Medulla oblongata (tissue), 1 donor: ENCODE data around the gene PODNL1.
A peak's percentile ranks its signal among the peaks of the same experiment; 100 is the strongest.
"Not testable (repeated sequence)": the region's sequence is repeated elsewhere in the genome, so short reads cannot be mapped to it uniquely, and the experiment has no call there.

Source experiments
- DNase-seq: peaks from one replicate; pipeline ENCODE4 v3.0.0-alpha.2; 2015; ENCODE audit errors: extremely low spot score

The PODNL1 gene

GRCh38 chr19:13938301-13939064 lies at the start of gene PODNL1:
Gene PODNL1, minus strand, starts transcription at chr19:13938417. Its CDS starts 236 bp downstream, at chr19:13938181.
- DNase-seq = no peak

GRCh38 chr19:13987101-13987890 lies 49.1 kb upstream of the PODNL1 start:
- peak; percentile 85 for DNase-seq

- peak; percentile 77 for DNase-seq
Measured at GRCh38 chr19:13986348-13986904, 48.2 kb upstream of the PODNL1 start.

GRCh38 chr19:13985771-13986347 lies 47.6 kb upstream of the PODNL1 start:
- no peak for DNase-seq

- DNase-seq = no peak
Measured at GRCh38 chr19:13984875-13985741, 46.9 kb upstream of the PODNL1 start.

GRCh38 chr19:13984186-13984585 lies 46.0 kb upstream of the PODNL1 start:
- DNase-seq = no peak

- no peak for DNase-seq
Measured at GRCh38 chr19:13983213-13983889, 45.1 kb upstream of the PODNL1 start.

GRCh38 chr19:13982773-13983172 lies 44.6 kb upstream of the PODNL1 start:
- DNase-seq = no peak

GRCh38 chr19:13981988-13982501 lies 43.8 kb upstream of the PODNL1 start:
- DNase-seq = no peak

- DNase-seq = no peak
Measured at GRCh38 chr19:13981467-13981866, 43.2 kb upstream of the PODNL1 start.

- no peak for DNase-seq
Measured at GRCh38 chr19:13981021-13981420, 42.8 kb upstream of the PODNL1 start.

- no peak for DNase-seq
Measured at GRCh38 chr19:13980340-13980739, 42.1 kb upstream of the PODNL1 start.

- DNase-seq = no peak
Measured at GRCh38 chr19:13979686-13980085, 41.5 kb upstream of the PODNL1 start.

GRCh38 chr19:13979244-13979615 lies 41.0 kb upstream of the PODNL1 start:
- DNase-seq = no peak

- DNase-seq = peak; percentile 69
Measured at GRCh38 chr19:13978351-13979243, 40.4 kb upstream of the PODNL1 start.

GRCh38 chr19:13977803-13978202 lies 39.6 kb upstream of the PODNL1 start:
- DNase-seq = no peak

- DNase-seq = no peak
Measured at GRCh38 chr19:13976446-13976845, 38.2 kb upstream of the PODNL1 start.

- no peak for DNase-seq
Measured at GRCh38 chr19:13975870-13976269, 37.7 kb upstream of the PODNL1 start.

GRCh38 chr19:13974073-13974472 lies 35.9 kb upstream of the PODNL1 start:
- DNase-seq = no peak

- DNase-seq = not testable (repeated sequence)
Measured at GRCh38 chr19:13973479-13973878, 35.3 kb upstream of the PODNL1 start.
